WTC11 (cell line): Measurements from ENCODE around the gene PEX6. TPM values are rescaled to one million over a fixed set of nuclear protein-coding genes. Genes with fewer than 3 reads are reported as not detected.
"Not testable (repeated sequence)": the region's sequence is repeated elsewhere in the genome, so short reads cannot be mapped to it uniquely, and the experiment has no call there.

ENCODE experiments used
- ATAC-seq: fragments of 200-7000 bp; cut with Tn5 transposase; 2 replicates; pipeline ENCODE4 v1.10.0; 2021; ENCODE audit warnings: mild to moderate bottlenecking, moderate library complexity
- CTCF ChIA-PET: fragments of 300-600 bp; sonication (Branson Sonifier 250); formaldehyde crosslinking; loops from one replicate; lab custom pipeline; 2021; ENCODE audit warnings: antibody characterized with exemption; lab: Charles Lee
- POLR2A ChIA-PET: fragments of 350-600 bp; sonication (Branson Sonifier 250); formaldehyde crosslinking; loops from one replicate; lab custom pipeline; 2021; ENCODE audit warnings: antibody characterized with exemption; lab: Charles Lee
- DNase-seq: peaks from one replicate; pipeline ENCODE4 v3.0.0; 2021; ENCODE audit warnings: low spot score
- H3K27ac Mint-ChIP-seq: 2 replicates; pipeline ENCODE4 v1.8.0; 2021; ENCODE audit warnings: mixed read lengths
- H3K27me3 Mint-ChIP-seq: 2 replicates; pipeline ENCODE4 v1.8.0; 2021; ENCODE audit warnings: low read depth, mild to moderate bottlenecking, moderate library complexity, mixed read lengths
- H3K36me3 Mint-ChIP-seq: 2 replicates; pipeline ENCODE4 v1.8.0; 2021; ENCODE audit warnings: mixed read lengths
- H3K4me1 Mint-ChIP-seq: 2 replicates; pipeline ENCODE4 v1.8.0; 2022; ENCODE audit warnings: mixed read lengths
- H3K4me3 Mint-ChIP-seq: 2 replicates; pipeline ENCODE4 v1.8.0; 2021; ENCODE audit warnings: mild to moderate bottlenecking, moderate library complexity, mixed read lengths
- H3K9me3 Mint-ChIP-seq: 2 replicates; pipeline ENCODE4 v1.8.0; 2021; ENCODE audit warnings: mixed read lengths
- AFF4 ChIP-seq: sonication (generic); formaldehyde crosslinking; IDR thresholded peaks from 2 replicates; pipeline ENCODE4 v1.8.1; 2023; ENCODE audit warnings: mild to moderate bottlenecking, missing genetic modification reagents, borderline replicate concordance
- CREB1 ChIP-seq: sonication (generic); formaldehyde crosslinking; IDR thresholded peaks from 2 replicates; pipeline ENCODE4 v1.8.0; 2023; ENCODE audit warnings: mild to moderate bottlenecking, missing genetic modification reagents
- CTCF ChIP-seq: fragments of 200-600 bp; IDR thresholded peaks from 2 replicates; pipeline ENCODE4 v1.8.0; 2022; ENCODE audit warnings: antibody characterized with exemption
- ESRRA ChIP-seq: sonication (generic); formaldehyde crosslinking; IDR thresholded peaks from 2 replicates; pipeline ENCODE4 v1.8.1; 2022; ENCODE audit warnings: mild to moderate bottlenecking, missing genetic modification reagents, borderline replicate concordance
- FOXK1 ChIP-seq: sonication (generic); formaldehyde crosslinking; IDR thresholded peaks from 2 replicates; pipeline ENCODE4 v1.8.0; 2022; ENCODE audit warnings: mild to moderate bottlenecking, moderate library complexity, missing genetic modification reagents
- GRHL2 ChIP-seq: fragments of 250-450 bp; sonication (Bioruptor Pico); IDR thresholded peaks from 2 replicates; pipeline ENCODE4 v1.8.0; 2022; ENCODE audit warnings: mild to moderate bottlenecking, moderate library complexity; ENCODE audit not compliant: insufficient replicate concordance, severe bottlenecking
- GTF2I ChIP-seq: fragments of 250-450 bp; sonication (Bioruptor Pico); conservative IDR thresholded peaks from 2 replicates; pipeline ENCODE4 v1.4.0; 2021; ENCODE audit warnings: mild to moderate bottlenecking
- HMGA2 ChIP-seq: fragments of 250-450 bp; sonication (Bioruptor Pico); IDR thresholded peaks from 2 replicates; pipeline ENCODE4 v1.4.0; 2021; ENCODE audit warnings: mild to moderate bottlenecking, moderate library complexity
- IRF2 ChIP-seq: sonication (generic); formaldehyde crosslinking; IDR thresholded peaks from 2 replicates; pipeline ENCODE4 v1.8.0; 2022; ENCODE audit warnings: low read depth, missing genetic modification reagents, borderline replicate concordance
- KAT7 ChIP-seq: sonication (generic); formaldehyde crosslinking; IDR thresholded peaks from 2 replicates; pipeline ENCODE4 v1.8.1; 2023; ENCODE audit warnings: missing genetic modification reagents, mild to moderate bottlenecking, borderline replicate concordance
- MAX ChIP-seq: sonication (generic); formaldehyde crosslinking; IDR thresholded peaks from 2 replicates; pipeline ENCODE4 v1.8.0; 2022; ENCODE audit warnings: mild to moderate bottlenecking, missing genetic modification reagents
- MXD4 ChIP-seq: fragments of 250-450 bp; sonication (Bioruptor Pico); IDR thresholded peaks from 2 replicates; pipeline ENCODE4 v1.8.0; 2021; ENCODE audit warnings: mild to moderate bottlenecking, moderate library complexity, borderline replicate concordance
- MYBL2 ChIP-seq: sonication (generic); formaldehyde crosslinking; IDR thresholded peaks from 2 replicates; pipeline ENCODE4 v1.8.1; 2023; ENCODE audit warnings: mild to moderate bottlenecking, moderate library complexity, missing genetic modification reagents
- NR1H2 ChIP-seq: sonication (generic); formaldehyde crosslinking; IDR thresholded peaks from 2 replicates; pipeline ENCODE4 v1.9.0; 2021; ENCODE audit warnings: mild to moderate bottlenecking, moderate library complexity, missing genetic modification reagents
- NR3C1 ChIP-seq: sonication (generic); formaldehyde crosslinking; conservative IDR thresholded peaks from 2 replicates; pipeline ENCODE4 v1.8.1; 2023; ENCODE audit warnings: low read depth, mild to moderate bottlenecking, missing genetic modification reagents
- PRRX2 ChIP-seq: fragments of 250-450 bp; sonication (Bioruptor Pico); IDR thresholded peaks from 2 replicates; pipeline ENCODE4 v1.8.0; 2021; ENCODE audit warnings: mild to moderate bottlenecking
- SMAD3 ChIP-seq: sonication (generic); formaldehyde crosslinking; IDR thresholded peaks from 2 replicates; pipeline ENCODE4 v1.8.0; 2022; ENCODE audit warnings: missing genetic modification reagents, mild to moderate bottlenecking, borderline replicate concordance
- TCF7 ChIP-seq: sonication (generic); formaldehyde crosslinking; IDR thresholded peaks from 2 replicates; pipeline ENCODE4 v1.8.0; 2022; ENCODE audit warnings: mild to moderate bottlenecking, low read depth, missing genetic modification reagents, moderate library complexity
- USF1 ChIP-seq: sonication (generic); formaldehyde crosslinking; IDR thresholded peaks from 2 replicates; pipeline ENCODE4 v1.8.0; 2022; ENCODE audit warnings: mild to moderate bottlenecking, missing genetic modification reagents
- ZMAT4 ChIP-seq: fragments of 250-450 bp; sonication (Bioruptor Pico); IDR thresholded peaks from 2 replicates; pipeline ENCODE4 v1.9.0; 2021; ENCODE audit warnings: mild to moderate bottlenecking
- ZNF263 ChIP-seq: sonication (generic); formaldehyde crosslinking; IDR thresholded peaks from 2 replicates; pipeline ENCODE4 v1.8.1; 2022; ENCODE audit warnings: low read depth, mild to moderate bottlenecking, moderate library complexity, missing genetic modification reagents
- ZNF512 ChIP-seq: sonication (generic); formaldehyde crosslinking; IDR thresholded peaks from 2 replicates; pipeline ENCODE4 v1.8.1; 2022; ENCODE audit warnings: missing genetic modification reagents, borderline replicate concordance
- ZNF671 ChIP-seq: fragments of 250-450 bp; sonication (Bioruptor Pico); IDR thresholded peaks from 2 replicates; pipeline ENCODE4 v1.8.0; 2021; ENCODE audit warnings: mild to moderate bottlenecking
- total RNA-seq: library from RNA; stranded (reverse); gene quantifications from 3 replicates; pipeline ENCODE4 v1.2.3, GENCODE V29; 2021

Gene PEX6
- total RNA-seq, 1 experiment from 2014 or later = 8.2 TPM

- no peak for TF ChIP-seq MAX (CRISPR knock-in tag)
- TF ChIP-seq PRRX2 (CRISPR knock-in tag) = no peak
- no peak for TF ChIP-seq AFF4 (CRISPR knock-in tag)
- TF ChIP-seq GTF2I (CRISPR knock-in tag) = no peak
- TF ChIP-seq CREB1 (CRISPR knock-in tag) = no peak
- no peak for TF ChIP-seq FOXK1 (CRISPR knock-in tag)
- no peak for TF ChIP-seq USF1 (CRISPR knock-in tag)
- no peak for TF ChIP-seq MXD4 (CRISPR knock-in tag)
- no peak for TF ChIP-seq GRHL2 (CRISPR knock-in tag)
- TF ChIP-seq NR3C1 (CRISPR knock-in tag) = no peak
- no peak for TF ChIP-seq TCF7
- Mint-ChIP-seq H3K27ac (no peak overlapping the region), H3K4me3 (no peak overlapping the region), H3K9me3 (no peaks in the 10 kb centered on the region), H3K36me3 (peaks cover 19% of the 10 kb centered on the region), H3K4me1 (peaks cover 13% of the 10 kb centered on the region), H3K27me3 (peaks cover 2% of the 10 kb centered on the region; the same call in 1 of the 2 replicates)
- ATAC-seq = peak; percentile 29; the same call in 1 of the 2 replicates
- CTCF ChIA-PET = no interaction called here
- POLR2A ChIA-PET = no interaction called here
- no peak for DNase-seq
Measured at GRCh38 chr6:42942444-42942843, 36.5 kb downstream of the PEX6 start.

GRCh38 chr6:42941356-42941755 lies 37.6 kb downstream of the PEX6 start:
- H3K9me3 Mint-ChIP-seq, ATAC-seq, CTCF ChIA-PET, H3K27ac Mint-ChIP-seq, POLR2A ChIA-PET, H3K27me3 Mint-ChIP-seq, DNase-seq, H3K4me3 Mint-ChIP-seq: not testable (repeated sequence)
- Mint-ChIP-seq H3K4me1 (peaks cover 13% of the 10 kb centered on the region), H3K36me3 (peaks cover 29% of the 10 kb centered on the region)

GRCh38 chr6:42940493-42941045 lies 38.4 kb downstream of the PEX6 start:
- Mint-ChIP-seq H3K9me3 (no peaks in the 10 kb centered on the region), H3K4me1 (peaks cover 13% of the 10 kb centered on the region), H3K27me3 (peaks cover 2% of the 10 kb centered on the region; the same call in 1 of the 2 replicates), H3K27ac (no peak overlapping the region), H3K36me3 (peaks cover 37% of the 10 kb centered on the region), H3K4me3 (no peak overlapping the region)
- CTCF ChIA-PET = no interaction called here
- DNase-seq (no peak), ATAC-seq (no peak)
- POLR2A ChIA-PET = interaction anchor here (0.6 to 2.2 kb wide), 2 partner anchors 11 to 27 kb away, joined by 7 to 9 read pairs; partner anchors contain the start of gene CNPY3
- TF ChIP-seq HMGA2 (CRISPR knock-in tag) = no peak
- no peak for TF ChIP-seq KAT7
- TF ChIP-seq CTCF = no peak
- no peak for TF ChIP-seq MXD4 (CRISPR knock-in tag)
- TF ChIP-seq ZMAT4 (CRISPR knock-in tag) = no peak
- TF ChIP-seq NR1H2 (CRISPR knock-in tag) = no peak
- TF ChIP-seq IRF2 (CRISPR knock-in tag) = no peak
- TF ChIP-seq ESRRA (CRISPR knock-in tag) = no peak
- no peak for TF ChIP-seq SMAD3
- no peak for TF ChIP-seq ZNF512 (CRISPR knock-in tag)
- TF ChIP-seq USF1 (CRISPR knock-in tag) = no peak
- TF ChIP-seq ZNF263 (CRISPR knock-in tag) = no peak
- no peak for TF ChIP-seq MYBL2 (CRISPR knock-in tag)
- TF ChIP-seq ZNF671 (CRISPR knock-in tag) = no peak
